Astrocyte (in vitro differentiated cells and primary cell): ENCODE data around the gene BCL7B. TPM values are rescaled to one million over a fixed set of nuclear protein-coding genes. Genes with fewer than 3 reads are reported as not detected.
A peak's percentile ranks its signal among the peaks of the same experiment; 100 is the strongest.

Experiments used
- DNase-seq: peaks from one replicate; pipeline ENCODE4 v3.0.0-alpha.2; 2010; ENCODE audit warnings: low read depth
- FAIRE-seq: peaks from 2 replicates; lab custom pipeline; 2011; peaks lifted over from hg19 to GRCh38; lab: Jason Lieb, UNC
- H2AFZ ChIP-seq: 2 replicates; pipeline ENCODE4 v1.6.0; 2012; ENCODE audit warnings: low read depth, low read length, inconsistent platforms
- H3K27ac ChIP-seq: 2 replicates; pipeline ENCODE4 v1.5.1; 2011; ENCODE audit warnings: low read depth, low read length, inconsistent platforms
- H3K27me3 ChIP-seq: 2 replicates; pipeline ENCODE4 v1.6.0; 2011; ENCODE audit warnings: low read length, inconsistent platforms; ENCODE audit not compliant: insufficient read depth
- H3K36me3 ChIP-seq: 2 replicates; pipeline ENCODE4 v1.5.1; 2011; ENCODE audit warnings: low read length, inconsistent platforms; ENCODE audit not compliant: insufficient read depth
- H3K4me1 ChIP-seq: 2 replicates; pipeline ENCODE4 v1.5.1; 2011; ENCODE audit warnings: low read length, inconsistent platforms; ENCODE audit not compliant: insufficient read depth
- H3K4me2 ChIP-seq: 2 replicates; pipeline ENCODE4 v1.6.0; 2012; ENCODE audit warnings: low read length, inconsistent platforms
- H3K4me3 ChIP-seq: 2 replicates; pipeline ENCODE4 v1.5.1; 2011; ENCODE audit warnings: low read depth, mild to moderate bottlenecking, low read length, inconsistent platforms; ENCODE audit not compliant: insufficient read depth
- H3K79me2 ChIP-seq: 2 replicates; pipeline ENCODE4 v1.6.0; 2012; ENCODE audit warnings: mild to moderate bottlenecking, low read length, inconsistent platforms; ENCODE audit not compliant: insufficient read depth
- H3K9ac ChIP-seq: 2 replicates; pipeline ENCODE4 v1.6.0; 2012; ENCODE audit warnings: mild to moderate bottlenecking, low read length, inconsistent platforms
- H3K9me3 ChIP-seq: 2 replicates; pipeline ENCODE4 v1.5.1; 2012; ENCODE audit warnings: low read depth, mild to moderate bottlenecking, low read length, inconsistent platforms; ENCODE audit not compliant: insufficient read depth
- H4K20me1 ChIP-seq: 2 replicates; pipeline ENCODE4 v1.6.0; 2012; ENCODE audit warnings: low read length, inconsistent platforms; ENCODE audit not compliant: insufficient read depth
- H3K27ac Mint-ChIP-seq: one replicate; pipeline ENCODE4 v1.8.0; 2021; ENCODE audit warnings: mild to moderate bottlenecking, mixed read lengths; ENCODE audit not compliant: unreplicated experiment
- H3K27me3 Mint-ChIP-seq: one replicate; pipeline ENCODE4 v1.8.0; 2021; ENCODE audit warnings: low read depth, mixed read lengths; ENCODE audit not compliant: unreplicated experiment
- H3K36me3 Mint-ChIP-seq: one replicate; pipeline ENCODE4 v1.8.0; 2021; ENCODE audit warnings: low read depth, mixed read lengths; ENCODE audit not compliant: unreplicated experiment
- H3K4me1 Mint-ChIP-seq: one replicate; pipeline ENCODE4 v1.8.0; 2021; ENCODE audit warnings: low read depth, mixed read lengths; ENCODE audit not compliant: unreplicated experiment
- H3K4me3 Mint-ChIP-seq: one replicate; pipeline ENCODE4 v1.8.0; 2021; ENCODE audit warnings: mild to moderate bottlenecking, moderate library complexity, mixed read lengths; ENCODE audit not compliant: unreplicated experiment
- H3K9me3 Mint-ChIP-seq: one replicate; pipeline ENCODE4 v1.8.0; 2021; ENCODE audit warnings: mild to moderate bottlenecking, mixed read lengths; ENCODE audit not compliant: unreplicated experiment
- CTCF ChIP-seq: IDR thresholded peaks from 2 replicates; pipeline ENCODE4 v1.5.1; 2011; ENCODE audit warnings: low read depth, mild to moderate bottlenecking, inconsistent platforms, low read length, moderate library complexity; ENCODE audit not compliant: insufficient read depth
- EZH2 ChIP-seq: IDR thresholded peaks from 2 replicates; pipeline ENCODE4 v1.6.1; 2012; ENCODE audit warnings: mild to moderate bottlenecking, low read length, inconsistent platforms; ENCODE audit not compliant: insufficient read depth
- total RNA-seq: library from RNA; stranded (reverse); gene quantifications from 2 replicates; pipeline ENCODE4 v1.2.1, GENCODE V29; 2021

The BCL7B gene
- total RNA-seq, 1 donor from 2014 or later = 30.1 TPM

- no peak for FAIRE-seq
- Mint-ChIP-seq H3K27me3 (no peaks in the 10 kb centered on the region), H3K4me3 (no peak overlapping the region), H3K27ac (no peak overlapping the region), H3K36me3 (peaks cover 16% of the 10 kb centered on the region), H3K9me3 (peaks cover 2% of the 10 kb centered on the region), H3K4me1 (peaks cover 6% of the 10 kb centered on the region)
- Histone ChIP-seq H3K4me1 (no peaks in the 10 kb centered on the region), H3K27ac (no peak overlapping the region), H3K9me3 (no peaks in the 10 kb centered on the region), H3K4me2 (no peak overlapping the region), H3K79me2 (peaks cover 59% of the 10 kb centered on the region), H4K20me1 (peaks cover 30% of the 10 kb centered on the region), H3K36me3 (peaks cover 64% of the 10 kb centered on the region), H2AFZ (no peak overlapping the region), H3K9ac (no peak overlapping the region), H3K4me3 (no peak overlapping the region), H3K27me3 (no peaks in the 10 kb centered on the region)
- no peak for DNase-seq
- TF ChIP-seq CTCF = no peak
- no peak for TF ChIP-seq EZH2
Measured at GRCh38 chr7:73489976-73490375, 67.5 kb downstream of the BCL7B start.

GRCh38 chr7:73487486-73487885, 70.0 kb downstream of the BCL7B start:
- DNase-seq = peak; percentile 4

More at GRCh38 chr7:73487486-73487885, 70.0 kb downstream of the BCL7B start:
- Mint-ChIP-seq H3K4me1 (peaks cover 12% of the 10 kb centered on the region), H3K27me3 (no peaks in the 10 kb centered on the region), H3K36me3 (peaks cover 6% of the 10 kb centered on the region), H3K27ac (peak overlapping the region; percentile 64), H3K9me3 (no peaks in the 10 kb centered on the region), H3K4me3 (no peak overlapping the region)
- H3K9ac ChIP-seq = no peak overlapping the region
- peaks cover 26% of the 10 kb centered on the region for H4K20me1 ChIP-seq
- H3K4me2 ChIP-seq = no peak overlapping the region
- H3K36me3 ChIP-seq = peaks cover 58% of the 10 kb centered on the region
- TF ChIP-seq CTCF (no peak), EZH2 (no peak)
- H3K4me1 ChIP-seq = no peaks in the 10 kb centered on the region
- no peak overlapping the region for H3K4me3 ChIP-seq
- no peaks in the 10 kb centered on the region for H3K9me3 ChIP-seq
- no peak for FAIRE-seq
- H3K27me3 ChIP-seq = no peaks in the 10 kb centered on the region
- peaks cover 63% of the 10 kb centered on the region for H3K79me2 ChIP-seq
- no peak overlapping the region for H3K27ac ChIP-seq
- H2AFZ ChIP-seq = no peak overlapping the region

Other genes starting within 250 kb of the BCL7B start
- 26.0 and 27.6 TPM in 2 replicates for gene NSUN5, start 248.9 kb downstream of the BCL7B start, total RNA-seq
- gene TRIM50, start 229.6 kb downstream of the BCL7B start, total RNA-seq = not detected in 2 replicates
- not detected in 2 replicates for gene FKBP6, start 229.5 kb downstream of the BCL7B start, total RNA-seq
- 1.5 and 1.7 TPM in 2 replicates for gene FZD9, start 123.9 kb downstream of the BCL7B start, total RNA-seq
- gene BAZ1B, start 35.4 kb downstream of the BCL7B start, total RNA-seq = 61.0 and 62.5 TPM in 2 replicates
- gene TBL2, start 20.9 kb upstream of the BCL7B start, total RNA-seq = 54.8 and 58.6 TPM in 2 replicates
- gene MLXIPL, start 66.8 kb upstream of the BCL7B start, total RNA-seq = 0.41 TPM in 1 of 2 replicates, not detected in the other
- 2.9 and 3.6 TPM in 2 replicates for gene VPS37D, start 110.1 kb upstream of the BCL7B start, total RNA-seq
- gene DNAJC30, start 125.8 kb upstream of the BCL7B start, total RNA-seq = 10.5 and 11.0 TPM in 2 replicates
- 68.3 and 73.1 TPM in 2 replicates for gene BUD23, start 125.9 kb upstream of the BCL7B start, total RNA-seq
- gene STX1A, start 162.0 kb upstream of the BCL7B start, total RNA-seq = 15.0 and 19.7 TPM in 2 replicates
- gene ABHD11, start 181.1 kb upstream of the BCL7B start, total RNA-seq = 9.3 and 10.8 TPM in 2 replicates
- gene CLDN3, start 212.6 kb upstream of the BCL7B start, total RNA-seq = 0.68 TPM in 1 of 2 replicates, not detected in the other